Chondrocyte (in vitro differentiated cells): ENCODE measurements around the gene ARHGAP5. TPM values are rescaled to one million over a fixed set of nuclear protein-coding genes. Genes with fewer than 3 reads are reported as not detected.

Experiments
- DNase-seq: peaks from one replicate; pipeline ENCODE4 v3.0.0; 2021; ENCODE audit warnings: mixed read lengths, low spot score
- H3K27ac Mint-ChIP-seq: one replicate; pipeline ENCODE4 v1.8.0; 2021; ENCODE audit warnings: mild to moderate bottlenecking, moderate library complexity, mixed read lengths; ENCODE audit not compliant: unreplicated experiment
- H3K27me3 Mint-ChIP-seq: 2 replicates; pipeline ENCODE4 v1.8.0; 2021; ENCODE audit warnings: low read depth, mixed read lengths
- H3K36me3 Mint-ChIP-seq: 2 replicates; pipeline ENCODE4 v1.8.0; 2021; ENCODE audit warnings: low read depth, mixed read lengths
- H3K4me1 Mint-ChIP-seq: 2 replicates; pipeline ENCODE4 v1.8.0; 2021; ENCODE audit warnings: low read depth, mild to moderate bottlenecking, mixed read lengths
- H3K4me3 Mint-ChIP-seq: one replicate; pipeline ENCODE4 v1.8.0; 2021; ENCODE audit warnings: mild to moderate bottlenecking, moderate library complexity, mixed read lengths; ENCODE audit not compliant: unreplicated experiment
- H3K9me3 Mint-ChIP-seq: 2 replicates; pipeline ENCODE4 v1.8.0; 2021; ENCODE audit warnings: low read depth, mixed read lengths
- total RNA-seq: library from RNA; stranded (reverse); gene quantifications from 3 replicates; pipeline ENCODE4 v1.2.1, GENCODE V29; 2021
- TF ChIP-seq, protein P1 (sequence below): fragments of 200-600 bp; sonication (generic); IDR thresholded peaks from 2 replicates; pipeline ENCODE4 v1.5.0; 2021; ENCODE audit warnings: antibody characterized with exemption, mild to moderate bottlenecking, moderate library complexity

ARHGAP5 gene
- total RNA-seq, 1 donor from 2014 or later: 82.8 TPM

DNA sequence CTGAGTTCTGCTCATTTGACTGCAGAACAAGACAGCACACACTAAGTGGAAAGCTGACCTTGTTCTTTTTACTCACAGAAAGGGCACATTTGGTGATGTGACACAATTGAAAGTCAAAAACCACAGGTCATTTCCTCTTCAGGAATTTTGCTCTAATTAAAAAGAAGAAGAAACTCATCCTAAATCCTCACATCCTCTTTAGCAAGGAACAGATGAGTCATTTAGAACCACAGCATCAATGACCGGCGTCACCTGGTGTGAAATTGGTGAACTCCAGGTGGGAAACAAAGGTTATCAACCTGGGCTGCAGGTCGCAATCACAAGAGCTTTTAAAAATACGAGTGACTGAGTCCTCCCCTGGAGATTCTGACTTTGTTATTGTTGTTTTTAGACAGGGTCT is 128.9 kb downstream of the ARHGAP5 start:
- DNase-seq: no peak
- Mint-ChIP-seq H3K36me3 (no peaks in the 10 kb centered on the region), H3K27me3 (peaks cover 3% of the 10 kb centered on the region), H3K4me1 (peaks cover 22% of the 10 kb centered on the region), H3K4me3 (no peak overlapping the region), H3K27ac (no peak overlapping the region), H3K9me3 (no peaks in the 10 kb centered on the region)
- TF ChIP-seq, protein P1, sequence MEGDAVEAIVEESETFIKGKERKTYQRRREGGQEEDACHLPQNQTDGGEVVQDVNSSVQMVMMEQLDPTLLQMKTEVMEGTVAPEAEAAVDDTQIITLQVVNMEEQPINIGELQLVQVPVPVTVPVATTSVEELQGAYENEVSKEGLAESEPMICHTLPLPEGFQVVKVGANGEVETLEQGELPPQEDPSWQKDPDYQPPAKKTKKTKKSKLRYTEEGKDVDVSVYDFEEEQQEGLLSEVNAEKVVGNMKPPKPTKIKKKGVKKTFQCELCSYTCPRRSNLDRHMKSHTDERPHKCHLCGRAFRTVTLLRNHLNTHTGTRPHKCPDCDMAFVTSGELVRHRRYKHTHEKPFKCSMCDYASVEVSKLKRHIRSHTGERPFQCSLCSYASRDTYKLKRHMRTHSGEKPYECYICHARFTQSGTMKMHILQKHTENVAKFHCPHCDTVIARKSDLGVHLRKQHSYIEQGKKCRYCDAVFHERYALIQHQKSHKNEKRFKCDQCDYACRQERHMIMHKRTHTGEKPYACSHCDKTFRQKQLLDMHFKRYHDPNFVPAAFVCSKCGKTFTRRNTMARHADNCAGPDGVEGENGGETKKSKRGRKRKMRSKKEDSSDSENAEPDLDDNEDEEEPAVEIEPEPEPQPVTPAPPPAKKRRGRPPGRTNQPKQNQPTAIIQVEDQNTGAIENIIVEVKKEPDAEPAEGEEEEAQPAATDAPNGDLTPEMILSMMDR: no peak

DNA sequence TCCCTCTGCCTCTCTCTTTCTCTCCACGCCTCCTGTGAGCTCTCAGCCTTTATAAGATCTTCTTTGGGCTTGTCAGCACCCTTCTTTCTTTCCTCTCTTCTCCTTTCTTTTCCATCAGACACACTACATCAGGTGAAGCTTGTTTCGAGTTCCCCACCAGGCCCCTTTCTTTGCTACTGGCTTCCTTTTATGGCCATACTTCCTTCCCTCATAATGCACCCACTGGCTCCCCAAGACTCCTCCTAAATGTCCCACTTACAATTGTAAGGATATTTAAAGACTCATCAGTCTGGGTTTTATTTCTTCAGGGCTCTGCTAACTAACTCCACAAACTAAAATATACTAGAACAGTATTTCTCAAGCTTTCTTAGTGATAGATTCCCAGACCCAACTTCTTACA is 129.4 kb downstream of the ARHGAP5 start:
- peaks cover 3% of the 10 kb centered on the region for H3K27me3 Mint-ChIP-seq
- H3K4me3 Mint-ChIP-seq: no peak overlapping the region
- H3K4me1 Mint-ChIP-seq: peaks cover 21% of the 10 kb centered on the region
- DNase-seq: no peak
- no peak overlapping the region for H3K27ac Mint-ChIP-seq
- no peaks in the 10 kb centered on the region for H3K9me3 Mint-ChIP-seq
- TF ChIP-seq, protein P1: no peak
- no peaks in the 10 kb centered on the region for H3K36me3 Mint-ChIP-seq

DNA sequence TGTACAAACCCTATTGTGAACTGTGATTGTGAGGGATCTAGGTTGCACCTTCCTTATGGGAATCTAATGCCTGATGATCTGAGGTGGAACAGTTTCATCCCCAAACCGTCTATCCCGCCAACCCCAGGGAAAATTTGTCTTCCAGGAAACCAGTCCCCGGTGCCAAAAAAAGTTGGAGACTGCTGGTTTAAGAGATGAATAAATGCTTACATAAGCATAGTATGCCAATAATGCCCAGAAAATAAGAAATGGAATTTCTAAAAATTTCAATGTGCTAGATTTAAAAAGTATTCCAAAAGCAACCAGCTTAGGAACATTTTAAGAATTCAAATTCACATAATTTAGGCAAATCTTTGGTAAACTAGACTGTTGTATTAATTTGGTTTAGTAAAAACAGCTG is 131.4 kb downstream of the ARHGAP5 start:
- no peak for DNase-seq
- Mint-ChIP-seq H3K27ac (no peak overlapping the region), H3K4me3 (no peak overlapping the region), H3K36me3 (no peaks in the 10 kb centered on the region), H3K27me3 (peaks cover 3% of the 10 kb centered on the region), H3K9me3 (no peaks in the 10 kb centered on the region), H3K4me1 (peaks cover 9% of the 10 kb centered on the region)
- TF ChIP-seq, protein P1: no peak

Other genes starting within 250 kb of the ARHGAP5 start
- gene RNU6-7, start 124.7 kb downstream of the ARHGAP5 start, total RNA-seq: not detected in 3 replicates
- not detected in 3 replicates for gene RNU6-8, start 126.0 kb downstream of the ARHGAP5 start, total RNA-seq